ENCODE data around the gene PITX1. TPM values are rescaled to one million over a fixed set of nuclear protein-coding genes. Genes with fewer than 3 reads are reported as not detected.

The PITX1 gene
- total and polyA plus RNA-seq, 2 donors (not counting 3 experiments of a cell fraction or from before 2014, with no cell fraction given), result 0.48 to 6.0 TPM

- H3K9ac ChIP-seq (replicated peaks; ENCODE audit: extremely low read depth, insufficient read depth, low read length), result no peak overlapping the region
- H3K79me2 ChIP-seq (ENCODE audit: control insufficient read depth, insufficient read depth, low read length), result no peaks in the 10 kb centered on the region
- FAIRE-seq (no peak), DNase-seq (ENCODE audit: low read depth, low spot score) (no peak)
- TF ChIP-seq, protein P1, sequence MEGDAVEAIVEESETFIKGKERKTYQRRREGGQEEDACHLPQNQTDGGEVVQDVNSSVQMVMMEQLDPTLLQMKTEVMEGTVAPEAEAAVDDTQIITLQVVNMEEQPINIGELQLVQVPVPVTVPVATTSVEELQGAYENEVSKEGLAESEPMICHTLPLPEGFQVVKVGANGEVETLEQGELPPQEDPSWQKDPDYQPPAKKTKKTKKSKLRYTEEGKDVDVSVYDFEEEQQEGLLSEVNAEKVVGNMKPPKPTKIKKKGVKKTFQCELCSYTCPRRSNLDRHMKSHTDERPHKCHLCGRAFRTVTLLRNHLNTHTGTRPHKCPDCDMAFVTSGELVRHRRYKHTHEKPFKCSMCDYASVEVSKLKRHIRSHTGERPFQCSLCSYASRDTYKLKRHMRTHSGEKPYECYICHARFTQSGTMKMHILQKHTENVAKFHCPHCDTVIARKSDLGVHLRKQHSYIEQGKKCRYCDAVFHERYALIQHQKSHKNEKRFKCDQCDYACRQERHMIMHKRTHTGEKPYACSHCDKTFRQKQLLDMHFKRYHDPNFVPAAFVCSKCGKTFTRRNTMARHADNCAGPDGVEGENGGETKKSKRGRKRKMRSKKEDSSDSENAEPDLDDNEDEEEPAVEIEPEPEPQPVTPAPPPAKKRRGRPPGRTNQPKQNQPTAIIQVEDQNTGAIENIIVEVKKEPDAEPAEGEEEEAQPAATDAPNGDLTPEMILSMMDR (IDR thresholded peaks at IDR 0.05; ENCODE audit: extremely low read depth in 1 of 2, insufficient read depth in 1 of 2, low read depth in 1 of 2, low read length in 2 of 2), result no peak
- TF ChIP-seq POLR2AphosphoS5 (IDR thresholded peaks at IDR 0.05; ENCODE audit: insufficient read depth, low read depth, low read length) (no peak), EZH2 (IDR thresholded peaks at IDR 0.05; ENCODE audit: borderline replicate concordance, low read depth, low read length, severe bottlenecking) (no peak), MAX (IDR thresholded peaks at IDR 0.05; ENCODE audit: insufficient read depth, insufficient read length) (no peak), POLR2A (IDR thresholded peaks at IDR 0.05; ENCODE audit: low read depth, low read length) (no peak), MYC (IDR thresholded peaks at IDR 0.05; ENCODE audit: low read depth, low read length) (no peak), JUN (IDR thresholded peaks at IDR 0.05; ENCODE audit: borderline replicate concordance, insufficient read depth, insufficient read length, low read depth) (no peak), FOS (IDR thresholded peaks at IDR 0.05; ENCODE audit: borderline replicate concordance, insufficient read depth, low read length) (no peak), GATA2 (IDR thresholded peaks at IDR 0.05; ENCODE audit: insufficient read depth, insufficient read length, low read depth, low read length) (no peak)
- H3K4me3 ChIP-seq (replicated peaks in 1 of 3; ENCODE audit: insufficient read depth in 1 of 3, low read depth in 1 of 3, low read length in 3 of 3), result no peak overlapping the region
- no peaks in the 10 kb centered on the region for H4K20me1 ChIP-seq (replicated peaks; ENCODE audit: control insufficient read depth, extremely low read depth, insufficient read depth, low read length)
- no peaks in the 10 kb centered on the region for H3K9me1 ChIP-seq (replicated peaks; ENCODE audit: control insufficient read depth, extremely low read depth, insufficient read depth, low read length)
- no TSS peak for BruUV-seq (replicated peaks)
- dilution Hi-C loops (cut with MboI; ENCODE audit: extremely low pct_ligation_motif_present, low sequenced_read_pairs) (no loop called here), intact Hi-C loops (cut with micrococcal nuclease) (no loop called here)
- no peak overlapping the region for H2AFZ ChIP-seq (ENCODE audit: low read depth, low read length)
- H3K9me3 ChIP-seq (replicated peaks; ENCODE audit: control insufficient read depth, insufficient read depth, low read length), result no peaks in the 10 kb centered on the region
- H3K4me2 ChIP-seq (ENCODE audit: insufficient read depth, low read length), result no peak overlapping the region
- no peaks in the 10 kb centered on the region for H3K27me3 ChIP-seq (ENCODE audit: control insufficient read depth in 2 of 2, insufficient read depth in 2 of 2, low read length in 2 of 2)
- no peaks in the 10 kb centered on the region for H3K36me3 ChIP-seq (ENCODE audit: control insufficient read depth in 2 of 2, extremely low read depth in 1 of 2, insufficient read depth in 2 of 2, low read length in 2 of 2)
- ChIA-PET CTCF (no interaction called here), POLR2A (no interaction called here)
- H3K27ac ChIP-seq (ENCODE audit: insufficient read depth, low read depth, low read length), result no peak overlapping the region
- no peaks in the 10 kb centered on the region for H3K4me1 ChIP-seq (ENCODE audit: control insufficient read depth, extremely low read depth, insufficient read depth, low read length)
Measured at GRCh38 chr5:135067587-135067986, 33.6 kb upstream of the PITX1 start.
